Esophagus muscularis mucosa (tissue), 3 donors: ENCODE data around the gene ERMAP.

Experiments used
- EP300 ChIP-seq: sonication (generic); formaldehyde crosslinking; IDR thresholded peaks from one replicate; pipeline ENCODE4 v1.6.1; 2017; ENCODE audit warnings: antibody characterized with exemption
- POLR2A ChIP-seq: fragments of 450-650 bp; IDR thresholded peaks from one replicate; pipeline ENCODE4 v1.6.1; 2017; ENCODE audit warnings: antibody characterized with exemption, moderate library complexity, mild to moderate bottlenecking, low read depth
- POLR2AphosphoS5 ChIP-seq, 2 donors: sonication (generic); formaldehyde crosslinking; IDR thresholded peaks; one replicate each; pipeline ENCODE4 v1.6.1; 2017; ENCODE audit warnings: antibody characterized with exemption in 2 of 2

- TF ChIP-seq POLR2A (no peak), POLR2AphosphoS5 (IDR thresholded peaks at IDR 0.05) (no peak), EP300 (no peak)
Measured at GRCh38 chr1:42776502-42776901, 40.4 kb upstream of the ERMAP start.
